ENCODE measurements around the gene CAVIN1.
A peak's percentile ranks its signal among the peaks of the same experiment; 100 is the strongest.

CAVIN1 gene, protein sequence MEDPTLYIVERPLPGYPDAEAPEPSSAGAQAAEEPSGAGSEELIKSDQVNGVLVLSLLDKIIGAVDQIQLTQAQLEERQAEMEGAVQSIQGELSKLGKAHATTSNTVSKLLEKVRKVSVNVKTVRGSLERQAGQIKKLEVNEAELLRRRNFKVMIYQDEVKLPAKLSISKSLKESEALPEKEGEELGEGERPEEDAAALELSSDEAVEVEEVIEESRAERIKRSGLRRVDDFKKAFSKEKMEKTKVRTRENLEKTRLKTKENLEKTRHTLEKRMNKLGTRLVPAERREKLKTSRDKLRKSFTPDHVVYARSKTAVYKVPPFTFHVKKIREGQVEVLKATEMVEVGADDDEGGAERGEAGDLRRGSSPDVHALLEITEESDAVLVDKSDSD

GRCh38 chr17:42422958-42423712 lies at the start of gene CAVIN1:
TSS of gene CAVIN1 (minus strand) at chr17:42423256. CDS start at chr17:42423097, 159 bp downstream.
- peak within 1 kb of the TSS; percentile 79 for H3K4me3 ChIP-seq (ENCODE audit: low read depth, low read length)
- H3K9me3 ChIP-seq (ENCODE audit: control insufficient read depth, insufficient read depth, low read depth, low read length) = no peaks in the 10 kb centered on the region
- H3K27ac ChIP-seq (ENCODE audit: extremely low read depth, low read depth, low read length) = peak within 1 kb of the TSS; percentile 38; the same call in 1 of the 2 replicates
- ChIA-PET POLR2A (interaction anchor here (0.6 to 3.3 kb wide), 42 partner anchors 9 to 575 kb away, joined by 3 to 73 read pairs (median 5); partner anchors contain the start of genes ACLY, DNAJC7, GHDC and NAGLU), CTCF (interaction anchor here (0.5 to 7.0 kb wide), 25 partner anchors 13 to 463 kb away, joined by 3 to 33 read pairs (median 3); no protein-coding TSS in a partner anchor)
- no peaks in the 10 kb centered on the region; a peak in 1 of 3 replicates for H3K36me3 ChIP-seq (ENCODE audit: control insufficient read depth in 2 of 2, insufficient read depth in 1 of 2, low read length in 2 of 2)
- H3K4me1 ChIP-seq (ENCODE audit: control insufficient read depth, insufficient read depth, low read length) = peaks cover 2% of the 10 kb centered on the region
- TF ChIP-seq, protein P1, sequence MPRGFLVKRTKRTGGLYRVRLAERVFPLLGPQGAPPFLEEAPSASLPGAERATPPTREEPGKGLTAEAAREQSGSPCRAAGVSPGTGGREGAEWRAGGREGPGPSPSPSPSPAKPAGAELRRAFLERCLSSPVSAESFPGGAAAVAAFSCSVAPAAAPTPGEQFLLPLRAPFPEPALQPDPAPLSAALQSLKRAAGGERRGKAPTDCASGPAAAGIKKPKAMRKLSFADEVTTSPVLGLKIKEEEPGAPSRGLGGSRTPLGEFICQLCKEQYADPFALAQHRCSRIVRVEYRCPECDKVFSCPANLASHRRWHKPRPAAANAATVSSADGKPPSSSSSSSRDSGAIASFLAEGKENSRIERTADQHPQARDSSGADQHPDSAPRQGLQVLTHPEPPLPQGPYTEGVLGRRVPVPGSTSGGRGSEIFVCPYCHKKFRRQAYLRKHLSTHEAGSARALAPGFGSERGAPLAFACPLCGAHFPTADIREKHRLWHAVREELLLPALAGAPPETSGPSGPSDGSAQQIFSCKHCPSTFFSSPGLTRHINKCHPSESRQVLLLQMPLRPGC (tag by site-specific recombination; IDR thresholded peaks at IDR 0.05) = peak; percentile 63; the same call in 1 of the 2 replicates
- TF ChIP-seq GLIS1 (tag by site-specific recombination; IDR thresholded peaks at IDR 0.05) (peak; percentile 62), ZNF391 (tag by site-specific recombination; IDR thresholded peaks at IDR 0.05; ENCODE audit: borderline replicate concordance, low read depth) (peak; percentile 21; the same call in 1 of the 2 replicates), KLF17 (tag by site-specific recombination; IDR thresholded peaks at IDR 0.05) (peak; percentile 73), ZNF600 (tag by site-specific recombination; IDR thresholded peaks at IDR 0.05) (no peak), ZNF37A (tag by site-specific recombination; IDR thresholded peaks at IDR 0.05) (no peak), ZFP41 (tag by site-specific recombination; IDR thresholded peaks at IDR 0.05; ENCODE audit: borderline replicate concordance) (no peak), ZNF324 (tag by site-specific recombination; IDR thresholded peaks at IDR 0.05) (0 out of 2 replicates have a peak, but pooled peaks have one; percentile 30), AEBP2 (tag by site-specific recombination; IDR thresholded peaks at IDR 0.05; ENCODE audit: borderline replicate concordance) (no peak; the same call in 1 of the 2 replicates), ZBTB20 (tag by site-specific recombination; IDR thresholded peaks at IDR 0.05) (peak; percentile 98), RBAK (tag by site-specific recombination; IDR thresholded peaks at IDR 0.05) (no peak), ZBTB7A (tag by site-specific recombination; IDR thresholded peaks at IDR 0.05; ENCODE audit: low read depth) (peak; percentile 69; the same call in 1 of the 2 replicates)
- TF ChIP-seq, protein P2, sequence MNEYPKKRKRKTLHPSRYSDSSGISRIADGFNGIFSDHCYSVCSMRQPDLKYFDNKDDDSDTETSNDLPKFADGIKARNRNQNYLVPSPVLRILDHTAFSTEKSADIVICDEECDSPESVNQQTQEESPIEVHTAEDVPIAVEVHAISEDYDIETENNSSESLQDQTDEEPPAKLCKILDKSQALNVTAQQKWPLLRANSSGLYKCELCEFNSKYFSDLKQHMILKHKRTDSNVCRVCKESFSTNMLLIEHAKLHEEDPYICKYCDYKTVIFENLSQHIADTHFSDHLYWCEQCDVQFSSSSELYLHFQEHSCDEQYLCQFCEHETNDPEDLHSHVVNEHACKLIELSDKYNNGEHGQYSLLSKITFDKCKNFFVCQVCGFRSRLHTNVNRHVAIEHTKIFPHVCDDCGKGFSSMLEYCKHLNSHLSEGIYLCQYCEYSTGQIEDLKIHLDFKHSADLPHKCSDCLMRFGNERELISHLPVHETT (tag by site-specific recombination; IDR thresholded peaks at IDR 0.05) = 0 out of 2 replicates have a peak, but pooled peaks have one; percentile 68
- TF ChIP-seq, protein P3, sequence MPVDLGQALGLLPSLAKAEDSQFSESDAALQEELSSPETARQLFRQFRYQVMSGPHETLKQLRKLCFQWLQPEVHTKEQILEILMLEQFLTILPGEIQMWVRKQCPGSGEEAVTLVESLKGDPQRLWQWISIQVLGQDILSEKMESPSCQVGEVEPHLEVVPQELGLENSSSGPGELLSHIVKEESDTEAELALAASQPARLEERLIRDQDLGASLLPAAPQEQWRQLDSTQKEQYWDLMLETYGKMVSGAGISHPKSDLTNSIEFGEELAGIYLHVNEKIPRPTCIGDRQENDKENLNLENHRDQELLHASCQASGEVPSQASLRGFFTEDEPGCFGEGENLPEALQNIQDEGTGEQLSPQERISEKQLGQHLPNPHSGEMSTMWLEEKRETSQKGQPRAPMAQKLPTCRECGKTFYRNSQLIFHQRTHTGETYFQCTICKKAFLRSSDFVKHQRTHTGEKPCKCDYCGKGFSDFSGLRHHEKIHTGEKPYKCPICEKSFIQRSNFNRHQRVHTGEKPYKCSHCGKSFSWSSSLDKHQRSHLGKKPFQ (tag by site-specific recombination; IDR thresholded peaks at IDR 0.05) = no peak
- TF ChIP-seq, protein P4, sequence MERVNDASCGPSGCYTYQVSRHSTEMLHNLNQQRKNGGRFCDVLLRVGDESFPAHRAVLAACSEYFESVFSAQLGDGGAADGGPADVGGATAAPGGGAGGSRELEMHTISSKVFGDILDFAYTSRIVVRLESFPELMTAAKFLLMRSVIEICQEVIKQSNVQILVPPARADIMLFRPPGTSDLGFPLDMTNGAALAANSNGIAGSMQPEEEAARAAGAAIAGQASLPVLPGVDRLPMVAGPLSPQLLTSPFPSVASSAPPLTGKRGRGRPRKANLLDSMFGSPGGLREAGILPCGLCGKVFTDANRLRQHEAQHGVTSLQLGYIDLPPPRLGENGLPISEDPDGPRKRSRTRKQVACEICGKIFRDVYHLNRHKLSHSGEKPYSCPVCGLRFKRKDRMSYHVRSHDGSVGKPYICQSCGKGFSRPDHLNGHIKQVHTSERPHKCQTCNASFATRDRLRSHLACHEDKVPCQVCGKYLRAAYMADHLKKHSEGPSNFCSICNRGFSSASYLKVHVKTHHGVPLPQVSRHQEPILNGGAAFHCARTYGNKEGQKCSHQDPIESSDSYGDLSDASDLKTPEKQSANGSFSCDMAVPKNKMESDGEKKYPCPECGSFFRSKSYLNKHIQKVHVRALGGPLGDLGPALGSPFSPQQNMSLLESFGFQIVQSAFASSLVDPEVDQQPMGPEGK (tag by site-specific recombination; IDR thresholded peaks at IDR 0.05) = peak; percentile 99
- TF ChIP-seq, protein P5, sequence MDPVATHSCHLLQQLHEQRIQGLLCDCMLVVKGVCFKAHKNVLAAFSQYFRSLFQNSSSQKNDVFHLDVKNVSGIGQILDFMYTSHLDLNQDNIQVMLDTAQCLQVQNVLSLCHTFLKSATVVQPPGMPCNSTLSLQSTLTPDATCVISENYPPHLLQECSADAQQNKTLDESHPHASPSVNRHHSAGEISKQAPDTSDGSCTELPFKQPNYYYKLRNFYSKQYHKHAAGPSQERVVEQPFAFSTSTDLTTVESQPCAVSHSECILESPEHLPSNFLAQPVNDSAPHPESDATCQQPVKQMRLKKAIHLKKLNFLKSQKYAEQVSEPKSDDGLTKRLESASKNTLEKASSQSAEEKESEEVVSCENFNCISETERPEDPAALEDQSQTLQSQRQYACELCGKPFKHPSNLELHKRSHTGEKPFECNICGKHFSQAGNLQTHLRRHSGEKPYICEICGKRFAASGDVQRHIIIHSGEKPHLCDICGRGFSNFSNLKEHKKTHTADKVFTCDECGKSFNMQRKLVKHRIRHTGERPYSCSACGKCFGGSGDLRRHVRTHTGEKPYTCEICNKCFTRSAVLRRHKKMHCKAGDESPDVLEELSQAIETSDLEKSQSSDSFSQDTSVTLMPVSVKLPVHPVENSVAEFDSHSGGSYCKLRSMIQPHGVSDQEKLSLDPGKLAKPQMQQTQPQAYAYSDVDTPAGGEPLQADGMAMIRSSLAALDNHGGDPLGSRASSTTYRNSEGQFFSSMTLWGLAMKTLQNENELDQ (tag by site-specific recombination; IDR thresholded peaks at IDR 0.05; ENCODE audit: low read depth) = no peak
- TF ChIP-seq, protein P6, sequence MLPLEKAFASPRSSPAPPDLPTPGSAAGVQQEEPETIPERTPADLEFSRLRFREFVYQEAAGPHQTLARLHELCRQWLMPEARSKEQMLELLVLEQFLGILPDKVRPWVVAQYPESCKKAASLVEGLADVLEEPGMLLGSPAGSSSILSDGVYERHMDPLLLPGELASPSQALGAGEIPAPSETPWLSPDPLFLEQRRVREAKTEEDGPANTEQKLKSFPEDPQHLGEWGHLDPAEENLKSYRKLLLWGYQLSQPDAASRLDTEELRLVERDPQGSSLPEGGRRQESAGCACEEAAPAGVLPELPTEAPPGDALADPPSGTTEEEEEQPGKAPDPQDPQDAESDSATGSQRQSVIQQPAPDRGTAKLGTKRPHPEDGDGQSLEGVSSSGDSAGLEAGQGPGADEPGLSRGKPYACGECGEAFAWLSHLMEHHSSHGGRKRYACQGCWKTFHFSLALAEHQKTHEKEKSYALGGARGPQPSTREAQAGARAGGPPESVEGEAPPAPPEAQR (tag by site-specific recombination; IDR thresholded peaks at IDR 0.05) = peak; percentile 44; the same call in 1 of the 2 replicates

Measured in HEK293 (cell line).